T-helper 1 cell (primary cell): ENCODE measurements around the gene AIG1.

Source experiments
- DNase-seq, 5 donors: peaks; one replicate each; pipeline ENCODE4 v3.0.0-alpha.2; 2012 to 2020

AIG1 gene

GRCh38 chr6:143376861-143377260, 316.2 kb downstream of the AIG1 start:
- DNase-seq: no peak

- no peak for DNase-seq
Measured at GRCh38 chr6:143385636-143386035, 324.9 kb downstream of the AIG1 start.

- no peak for DNase-seq
Measured at GRCh38 chr6:143390278-143390677, 329.6 kb downstream of the AIG1 start.
